Measurements from ENCODE around the gene ZNF574.
A peak's percentile ranks its signal among the peaks of the same experiment; 100 is the strongest.
"Not testable (repeated sequence)": the region's sequence is repeated elsewhere in the genome, so short reads cannot be mapped to it uniquely, and the experiment has no call there.

ZNF574 gene

GRCh38 chr19:42080764-42081375 is 4.9 kb downstream of the ZNF574 start:
- DNase-seq: no peak

DNA sequence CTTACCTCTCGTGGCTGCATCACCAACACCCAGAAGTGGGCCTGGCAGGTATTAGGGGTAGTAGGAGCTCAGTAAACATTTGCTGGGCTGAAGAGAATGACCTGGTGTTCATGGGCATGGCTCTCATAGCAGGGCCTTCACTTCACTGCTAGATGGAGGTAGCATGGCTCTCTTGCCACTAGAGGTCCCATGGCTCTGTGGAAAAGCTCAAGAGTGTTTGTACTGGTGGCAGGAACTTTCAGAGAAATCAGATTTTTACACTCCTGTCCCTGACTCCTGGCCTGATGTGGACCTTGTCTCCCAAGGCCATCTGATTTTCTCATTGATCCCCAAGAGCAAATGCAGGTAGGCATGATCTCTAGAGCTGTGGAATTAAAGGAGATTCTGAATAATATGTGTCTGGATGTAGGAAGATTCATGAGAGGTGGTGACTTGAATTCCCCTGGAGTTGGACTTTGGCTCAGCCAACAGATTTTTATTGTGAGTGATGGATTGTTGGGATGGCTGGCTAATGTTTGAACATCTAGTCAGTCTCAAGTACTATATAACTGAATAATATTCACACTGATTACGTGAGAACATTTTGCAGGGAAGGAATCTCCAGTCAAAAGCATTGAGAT is 5.7 kb downstream of the ZNF574 start:
- DNase-seq: no peak

DNA sequence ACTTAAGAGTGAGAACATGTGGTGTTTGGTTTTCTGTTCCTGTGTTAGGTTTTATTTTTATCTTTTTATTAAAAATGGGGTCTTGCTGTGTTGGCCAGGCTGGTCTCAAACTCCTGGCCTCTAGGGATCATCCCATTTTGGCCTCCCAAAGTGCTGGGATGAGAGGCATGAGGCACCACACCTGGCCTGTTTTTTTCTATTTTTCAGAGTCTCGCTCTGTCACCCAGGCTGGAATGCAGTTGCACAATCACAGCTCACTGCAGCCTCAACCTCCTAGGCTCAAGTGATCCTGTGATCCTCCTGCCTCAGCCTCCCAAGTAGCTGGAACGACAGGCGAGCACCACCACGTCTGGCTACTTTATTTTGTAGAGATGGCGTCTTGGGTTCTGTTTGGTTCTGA is 7.6 kb downstream of the ZNF574 start:
- no peak for DNase-seq

GRCh38 chr19:42086188-42086736 is 10.3 kb downstream of the ZNF574 start:
- no peak for DNase-seq

GRCh38 chr19:42086770-42087550 is 11.0 kb downstream of the ZNF574 start:
- no peak for DNase-seq

GRCh38 chr19:42088471-42089190 is 12.7 kb downstream of the ZNF574 start:
- DNase-seq: no peak

GRCh38 chr19:42089191-42089750 is 13.3 kb downstream of the ZNF574 start:
- no peak for DNase-seq

DNA sequence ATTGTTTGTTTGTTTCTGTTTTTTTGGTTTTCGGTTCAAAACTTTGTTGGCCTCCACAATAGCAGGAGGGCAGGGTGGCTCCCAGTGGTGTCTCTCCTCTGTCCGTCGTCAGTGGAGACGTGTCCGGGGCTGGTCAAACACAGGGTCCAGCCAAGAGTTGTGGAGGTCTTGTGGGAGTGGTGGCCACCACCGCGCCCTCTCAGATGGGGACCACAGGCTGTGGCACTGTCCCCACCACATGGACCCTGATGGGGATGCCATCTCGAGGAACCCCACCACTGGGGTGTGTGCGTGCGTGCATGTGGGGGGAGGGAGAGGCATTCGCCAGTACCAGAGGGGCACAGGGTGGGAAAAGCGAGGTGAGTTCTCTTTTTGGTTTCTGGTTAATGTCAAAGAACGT is 13.8 kb downstream of the ZNF574 start:
- no peak for DNase-seq

- DNase-seq: no peak
Measured at GRCh38 chr19:42090672-42091071, 14.7 kb downstream of the ZNF574 start.

DNA sequence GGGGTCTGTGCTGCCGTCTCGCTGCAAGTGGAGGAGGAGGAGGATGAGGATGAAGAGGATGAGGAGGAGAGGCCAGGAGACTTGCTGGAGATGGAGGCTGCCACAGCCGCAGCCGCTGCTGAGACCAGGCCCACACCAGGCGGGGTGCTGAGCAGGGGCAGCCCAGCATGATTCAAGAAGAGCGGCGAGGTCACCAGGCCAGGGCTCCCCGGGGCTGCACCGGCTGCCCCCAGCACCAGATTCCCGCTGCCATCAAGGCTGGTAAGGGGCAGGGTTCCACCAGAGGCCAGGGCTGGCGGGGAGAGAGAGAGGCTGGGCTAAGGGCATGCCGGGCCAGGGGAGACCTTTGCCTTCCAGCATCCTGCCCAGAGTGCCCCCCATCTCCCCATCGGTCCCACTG is 15.3 kb downstream of the ZNF574 start:
- DNase-seq: no peak

DNA sequence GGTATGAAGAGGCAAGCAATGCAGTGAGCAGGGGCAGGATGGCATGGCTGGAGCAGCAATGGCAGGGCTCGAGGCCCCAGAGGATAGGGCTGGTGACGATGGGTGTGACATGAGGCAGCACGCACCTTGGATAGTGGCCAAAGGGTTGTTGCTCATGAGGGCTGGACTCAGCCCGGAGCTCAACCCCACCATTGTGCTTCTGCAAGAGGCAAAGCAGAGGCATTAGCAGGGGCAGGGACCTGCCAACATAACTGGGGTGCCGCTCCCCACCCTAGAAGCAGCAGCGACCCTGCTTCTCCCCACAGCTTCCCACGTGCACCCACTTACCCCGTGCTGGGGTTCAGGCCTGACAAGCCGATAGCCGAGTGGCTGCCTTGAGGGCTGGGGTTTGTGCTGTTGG is 15.8 kb downstream of the ZNF574 start:
- no peak for DNase-seq

- peak; percentile 68 for DNase-seq
Measured at GRCh38 chr19:42092350-42092749, 16.4 kb downstream of the ZNF574 start.

DNA sequence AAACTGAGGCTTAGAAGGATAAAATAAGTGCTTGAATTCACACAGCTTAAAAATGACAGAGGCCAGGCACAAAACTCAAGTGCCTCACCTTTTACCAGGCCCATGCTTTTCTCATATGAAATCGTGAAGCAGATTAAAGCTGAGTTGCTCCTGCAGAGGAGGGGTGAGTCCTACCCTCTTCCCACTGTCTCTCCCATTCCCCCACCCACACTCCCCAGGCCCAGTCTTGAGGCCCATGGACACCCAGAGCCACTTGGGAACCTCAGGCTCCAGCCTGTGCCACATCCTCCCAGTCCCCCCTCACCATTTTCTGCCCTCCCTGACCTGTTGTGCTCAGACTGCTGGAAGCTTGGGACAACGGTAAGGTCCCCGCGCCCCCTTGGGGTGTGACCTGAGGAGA is 17.5 kb downstream of the ZNF574 start:
- DNase-seq: no peak

- no peak for DNase-seq
Measured at GRCh38 chr19:42093926-42094325, 18.0 kb downstream of the ZNF574 start.

DNA sequence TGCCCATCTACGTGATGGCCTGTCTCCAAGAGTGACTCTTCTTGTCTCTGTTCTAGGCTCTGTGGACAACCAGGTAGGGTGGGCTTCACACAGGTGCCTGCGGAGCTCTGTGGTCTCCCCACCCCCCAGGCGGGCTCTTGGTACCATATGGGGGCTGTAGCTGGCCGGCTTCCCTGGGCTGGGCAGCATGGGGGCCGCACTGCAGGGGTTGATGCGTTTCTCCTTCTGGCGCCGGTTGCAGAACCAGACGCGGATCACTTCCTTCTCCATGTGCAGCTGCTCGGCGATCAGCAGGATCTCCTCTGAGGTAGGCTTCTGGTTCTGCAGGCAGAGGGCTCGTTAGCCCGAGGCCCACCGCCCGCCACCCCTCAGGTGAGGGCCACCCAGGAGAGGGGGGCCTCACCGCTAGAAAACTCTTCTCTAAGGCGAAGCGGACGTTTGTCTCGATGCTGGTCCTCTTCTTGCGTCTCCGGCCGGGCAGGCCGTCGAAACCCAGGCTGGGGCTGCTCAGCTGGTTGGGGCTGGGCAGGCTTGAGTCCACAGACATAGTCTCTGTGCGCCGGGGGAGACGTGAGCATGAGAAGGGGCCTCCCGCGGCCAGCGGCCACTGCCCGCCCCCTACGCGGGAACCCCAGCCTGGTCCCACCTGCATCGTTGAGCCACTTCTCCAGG is 19.3 kb downstream of the ZNF574 start:
- no peak for DNase-seq

- DNase-seq: no peak
Measured at GRCh38 chr19:42095814-42096230, 19.9 kb downstream of the ZNF574 start.

DNA sequence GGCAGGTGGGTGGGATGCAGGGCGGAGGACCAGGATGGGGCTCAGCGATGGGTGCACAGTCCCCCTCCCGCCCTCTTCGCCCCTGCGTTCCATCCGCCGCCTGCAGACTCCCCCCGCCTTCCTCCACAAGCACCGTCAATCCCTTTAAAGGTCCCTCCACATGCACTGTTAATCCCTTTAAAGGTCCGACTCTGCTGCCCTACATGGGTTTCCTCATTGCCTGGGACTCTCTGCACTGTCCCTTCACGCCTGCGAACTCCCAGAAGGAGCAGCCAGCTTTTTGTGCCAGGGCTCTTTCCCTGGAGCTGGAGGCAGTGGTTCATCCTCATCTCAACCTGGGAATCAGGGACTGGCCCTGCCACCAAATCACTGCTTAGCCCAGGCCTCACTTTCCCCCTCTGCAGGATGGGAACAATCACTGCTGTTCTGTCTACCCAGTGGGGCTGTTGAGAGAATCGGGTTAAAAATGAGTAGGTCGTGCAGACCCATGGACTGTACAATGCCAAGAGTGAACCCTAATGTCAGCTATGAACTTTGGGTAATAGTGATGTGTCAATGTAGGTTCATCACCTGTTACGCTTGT is 20.4 kb downstream of the ZNF574 start:
- DNase-seq: no peak

- DNase-seq: no peak
Measured at GRCh38 chr19:42097461-42097860, 21.5 kb downstream of the ZNF574 start.

- DNase-seq: no peak
Measured at GRCh38 chr19:42098781-42099180, 22.8 kb downstream of the ZNF574 start.

DNA sequence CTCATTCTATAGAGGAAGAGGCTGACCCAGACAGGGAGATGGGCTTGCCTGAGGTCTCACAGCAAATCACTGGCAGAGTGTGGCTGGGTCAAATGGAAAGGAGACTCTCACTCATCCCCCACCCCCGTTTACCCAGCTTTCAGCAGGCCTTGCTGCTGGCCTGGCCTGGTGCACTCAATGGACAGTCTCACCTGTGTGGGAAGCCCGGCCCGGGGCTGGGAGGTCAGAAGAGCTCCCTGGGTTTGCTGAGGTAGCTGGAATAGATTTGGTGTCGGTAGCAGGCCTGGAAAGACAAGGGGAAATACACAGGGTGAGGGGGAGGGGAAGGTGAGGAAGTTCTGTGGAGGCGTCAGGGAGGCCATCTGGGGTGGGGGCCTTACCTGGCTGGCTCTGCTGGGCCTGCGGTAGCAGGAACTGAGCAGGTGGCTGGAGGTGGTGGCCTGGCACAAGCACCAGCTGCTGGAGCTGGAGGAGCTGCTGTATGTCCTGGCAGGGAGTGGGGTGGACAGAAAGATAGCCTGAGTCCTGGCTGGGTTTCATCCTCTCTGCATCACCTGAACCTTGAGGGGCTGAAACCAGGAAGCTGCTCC is 23.5 kb downstream of the ZNF574 start:
- DNase-seq: no peak

DNA sequence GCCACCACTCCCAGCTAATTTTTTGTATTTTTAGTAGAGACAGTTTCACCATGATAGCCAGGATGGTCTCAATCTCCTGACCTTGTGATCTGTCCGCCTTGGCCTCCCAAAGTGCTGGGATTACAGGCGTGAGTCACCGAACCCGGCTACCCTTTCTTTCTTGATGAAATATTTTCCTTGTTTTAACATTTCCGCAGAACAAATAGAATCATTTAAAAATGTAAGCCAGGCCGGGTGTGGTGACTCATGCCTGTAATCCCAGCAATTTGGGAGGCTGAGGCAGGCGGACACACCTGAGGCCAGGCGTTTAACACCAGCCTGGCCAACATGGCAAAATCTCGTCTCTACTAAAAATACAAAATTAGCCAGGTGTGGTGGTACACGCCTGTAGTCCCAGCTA is 24.3 kb downstream of the ZNF574 start:
- DNase-seq: not testable (repeated sequence)

- no peak for DNase-seq
Measured at GRCh38 chr19:42102877-42103276, 26.9 kb downstream of the ZNF574 start.
